Activated naive CD8-positive, alpha-beta T cell (primary cell): ENCODE results near the gene TNFRSF13B.

Experiments used
- H3K27ac Mint-ChIP-seq: one replicate; pipeline ENCODE4 v1.8.0; 2021; ENCODE audit warnings: mixed read lengths
- H3K27me3 Mint-ChIP-seq: one replicate; pipeline ENCODE4 v1.8.0; 2021; ENCODE audit warnings: mixed read lengths
- H3K36me3 Mint-ChIP-seq: one replicate; pipeline ENCODE4 v1.8.0; 2021; ENCODE audit warnings: mixed read lengths
- H3K4me1 Mint-ChIP-seq: one replicate; pipeline ENCODE4 v1.8.0; 2021; ENCODE audit warnings: low read depth, mixed read lengths
- H3K4me3 Mint-ChIP-seq: one replicate; pipeline ENCODE4 v1.8.0; 2021; ENCODE audit warnings: mild to moderate bottlenecking, mixed read lengths
- H3K9me3 Mint-ChIP-seq: one replicate; pipeline ENCODE4 v1.8.0; 2021; ENCODE audit warnings: low read depth, mixed read lengths

TNFRSF13B gene

GRCh38 chr17:16933317-16934132 is 38.4 kb downstream of the TNFRSF13B start:
- no peaks in the 10 kb centered on the region for H3K36me3 Mint-ChIP-seq
- H3K27me3 Mint-ChIP-seq, result no peaks in the 10 kb centered on the region
- H3K4me1 Mint-ChIP-seq, result no peaks in the 10 kb centered on the region

GRCh38 chr17:16932611-16933010 is 39.3 kb downstream of the TNFRSF13B start:
- H3K4me3 Mint-ChIP-seq, result no peak overlapping the region
- H3K9me3 Mint-ChIP-seq, result no peaks in the 10 kb centered on the region
- no peaks in the 10 kb centered on the region for H3K36me3 Mint-ChIP-seq
- no peak overlapping the region for H3K27ac Mint-ChIP-seq
- no peaks in the 10 kb centered on the region for H3K27me3 Mint-ChIP-seq
- H3K4me1 Mint-ChIP-seq, result no peaks in the 10 kb centered on the region

More at GRCh38 chr17:16933317-16934132, 38.4 kb downstream of the TNFRSF13B start:
- no peak overlapping the region for H3K27ac Mint-ChIP-seq
- H3K9me3 Mint-ChIP-seq, result no peaks in the 10 kb centered on the region
- no peak overlapping the region for H3K4me3 Mint-ChIP-seq

- H3K9me3 Mint-ChIP-seq, result no peaks in the 10 kb centered on the region
Observed at GRCh38 chr17:16932156-16932555, 39.8 kb downstream of the TNFRSF13B start.

GRCh38 chr17:16931318-16932060 is 40.4 kb downstream of the TNFRSF13B start:
- Mint-ChIP-seq H3K9me3 (no peaks in the 10 kb centered on the region), H3K4me3 (no peak overlapping the region), H3K27me3 (no peaks in the 10 kb centered on the region), H3K36me3 (no peaks in the 10 kb centered on the region), H3K27ac (no peak overlapping the region), H3K4me1 (no peaks in the 10 kb centered on the region)

More at GRCh38 chr17:16932156-16932555, 39.8 kb downstream of the TNFRSF13B start:
- Mint-ChIP-seq H3K27ac (no peak overlapping the region), H3K4me1 (no peaks in the 10 kb centered on the region), H3K36me3 (no peaks in the 10 kb centered on the region), H3K27me3 (no peaks in the 10 kb centered on the region), H3K4me3 (no peak overlapping the region)

GRCh38 chr17:16930571-16931317 is 41.2 kb downstream of the TNFRSF13B start:
- Mint-ChIP-seq H3K36me3 (no peaks in the 10 kb centered on the region), H3K9me3 (no peaks in the 10 kb centered on the region), H3K27ac (no peak overlapping the region), H3K4me1 (no peaks in the 10 kb centered on the region), H3K27me3 (no peaks in the 10 kb centered on the region), H3K4me3 (no peak overlapping the region)

- H3K27ac Mint-ChIP-seq, result no peak overlapping the region
- H3K27me3 Mint-ChIP-seq, result no peaks in the 10 kb centered on the region
- H3K4me3 Mint-ChIP-seq, result no peak overlapping the region
- H3K4me1 Mint-ChIP-seq, result no peaks in the 10 kb centered on the region
- H3K36me3 Mint-ChIP-seq, result no peaks in the 10 kb centered on the region
- no peaks in the 10 kb centered on the region for H3K9me3 Mint-ChIP-seq
Observed at GRCh38 chr17:16929757-16930520, 42.0 kb downstream of the TNFRSF13B start.

GRCh38 chr17:16929035-16929680 is 42.8 kb downstream of the TNFRSF13B start:
- Mint-ChIP-seq H3K27me3 (no peaks in the 10 kb centered on the region), H3K36me3 (no peaks in the 10 kb centered on the region), H3K4me1 (no peaks in the 10 kb centered on the region), H3K27ac (no peak overlapping the region), H3K4me3 (no peak overlapping the region), H3K9me3 (no peaks in the 10 kb centered on the region)

GRCh38 chr17:16928406-16929034 is 43.4 kb downstream of the TNFRSF13B start:
- no peaks in the 10 kb centered on the region for H3K9me3 Mint-ChIP-seq
- H3K36me3 Mint-ChIP-seq, result no peaks in the 10 kb centered on the region
- no peaks in the 10 kb centered on the region for H3K27me3 Mint-ChIP-seq
- no peaks in the 10 kb centered on the region for H3K4me1 Mint-ChIP-seq
- H3K4me3 Mint-ChIP-seq, result no peak overlapping the region
- no peak overlapping the region for H3K27ac Mint-ChIP-seq

- Mint-ChIP-seq H3K36me3 (no peaks in the 10 kb centered on the region), H3K4me1 (no peaks in the 10 kb centered on the region), H3K4me3 (no peak overlapping the region), H3K27me3 (no peaks in the 10 kb centered on the region), H3K9me3 (no peaks in the 10 kb centered on the region), H3K27ac (no peak overlapping the region)
Observed at GRCh38 chr17:16927641-16928321, 44.1 kb downstream of the TNFRSF13B start.

GRCh38 chr17:16926571-16927451 is 45.1 kb downstream of the TNFRSF13B start:
- H3K4me1 Mint-ChIP-seq, result no peaks in the 10 kb centered on the region
- no peaks in the 10 kb centered on the region for H3K36me3 Mint-ChIP-seq
- no peak overlapping the region for H3K4me3 Mint-ChIP-seq
- H3K27ac Mint-ChIP-seq, result no peak overlapping the region
- no peaks in the 10 kb centered on the region for H3K9me3 Mint-ChIP-seq
- no peaks in the 10 kb centered on the region for H3K27me3 Mint-ChIP-seq

GRCh38 chr17:16926061-16926511 is 45.8 kb downstream of the TNFRSF13B start:
- no peaks in the 10 kb centered on the region for H3K27me3 Mint-ChIP-seq

GRCh38 chr17:16925461-16926060 is 46.4 kb downstream of the TNFRSF13B start:
- Mint-ChIP-seq H3K4me1 (no peaks in the 10 kb centered on the region), H3K36me3 (no peaks in the 10 kb centered on the region), H3K27me3 (no peaks in the 10 kb centered on the region), H3K4me3 (no peak overlapping the region), H3K9me3 (no peaks in the 10 kb centered on the region), H3K27ac (no peak overlapping the region)

More at GRCh38 chr17:16926061-16926511, 45.8 kb downstream of the TNFRSF13B start:
- H3K27ac Mint-ChIP-seq, result no peak overlapping the region
- H3K4me1 Mint-ChIP-seq, result no peaks in the 10 kb centered on the region
- H3K9me3 Mint-ChIP-seq, result no peaks in the 10 kb centered on the region
- no peaks in the 10 kb centered on the region for H3K36me3 Mint-ChIP-seq
- H3K4me3 Mint-ChIP-seq, result no peak overlapping the region
